ENCODE data around the gene MAGI2. TPM values are rescaled to one million over a fixed set of nuclear protein-coding genes. Genes with fewer than 3 reads are reported as not detected.

MAGI2 gene
- total RNA-seq, 3 donors from 2014 or later, result 9.8 to 22.7 (median 20.2) TPM

GRCh38 chr7:78638364-78638763, 815.1 kb downstream of the MAGI2 start:
- H3K27ac ChIP-seq, result no peak overlapping the region
- H3K9me3 ChIP-seq, result no peaks in the 10 kb centered on the region
- no peaks in the 10 kb centered on the region for H3K4me1 ChIP-seq
- no peak for TF ChIP-seq CTCF (IDR thresholded peaks at IDR 0.05)
- no peak for TF ChIP-seq POLR2AphosphoS5 (IDR thresholded peaks at IDR 0.05)
- no peak for TF ChIP-seq POLR2A (IDR thresholded peaks at IDR 0.05)
- no peak overlapping the region for H3K4me3 ChIP-seq
- H3K27me3 ChIP-seq, result no peaks in the 10 kb centered on the region
- DNase-seq (ENCODE audit: low spot score in 2 of 2), result no peak
- intact Hi-C loops (cut with DNase I; ENCODE audit: low total_unique reads), result no loop called here
- H3K36me3 ChIP-seq, result no peaks in the 10 kb centered on the region

- Histone ChIP-seq H3K27ac (no peak overlapping the region), H3K4me1 (no peaks in the 10 kb centered on the region), H3K27me3 (no peaks in the 10 kb centered on the region), H3K9me3 (no peaks in the 10 kb centered on the region), H3K36me3 (no peaks in the 10 kb centered on the region), H3K4me3 (no peak overlapping the region)
- no peak for TF ChIP-seq CTCF (IDR thresholded peaks at IDR 0.05)
- TF ChIP-seq POLR2AphosphoS5 (IDR thresholded peaks at IDR 0.05), result no peak
- intact Hi-C loops (cut with DNase I; ENCODE audit: low total_unique reads), result no loop called here
- DNase-seq (ENCODE audit: low spot score in 2 of 2), result no peak
Measured at GRCh38 chr7:78636727-78637126, 816.7 kb downstream of the MAGI2 start.

GRCh38 chr7:78635026-78635793, 818.3 kb downstream of the MAGI2 start:
- no peak overlapping the region for H3K27ac ChIP-seq
- TF ChIP-seq POLR2A (IDR thresholded peaks at IDR 0.05) (no peak), POLR2AphosphoS5 (IDR thresholded peaks at IDR 0.05) (no peak), CTCF (IDR thresholded peaks at IDR 0.05) (no peak)
- H3K4me3 ChIP-seq, result no peak overlapping the region
- H3K4me1 ChIP-seq, result no peaks in the 10 kb centered on the region
- DNase-seq (ENCODE audit: low spot score in 2 of 2), result no peak
- no peaks in the 10 kb centered on the region for H3K9me3 ChIP-seq
- H3K36me3 ChIP-seq, result no peaks in the 10 kb centered on the region
- no peaks in the 10 kb centered on the region for H3K27me3 ChIP-seq
- intact Hi-C loops (cut with DNase I; ENCODE audit: low total_unique reads), result no loop called here

- DNase-seq (ENCODE audit: low spot score in 2 of 2), result no peak
- H3K9me3 ChIP-seq, result no peaks in the 10 kb centered on the region
- no peak overlapping the region for H3K4me3 ChIP-seq
- H3K36me3 ChIP-seq, result no peaks in the 10 kb centered on the region
- no peaks in the 10 kb centered on the region for H3K4me1 ChIP-seq
- TF ChIP-seq POLR2AphosphoS5 (IDR thresholded peaks at IDR 0.05), result no peak
- no peak for TF ChIP-seq POLR2A (IDR thresholded peaks at IDR 0.05)
- TF ChIP-seq CTCF (IDR thresholded peaks at IDR 0.05), result no peak
- intact Hi-C loops (cut with DNase I; ENCODE audit: low total_unique reads), result no loop called here
- no peak overlapping the region for H3K27ac ChIP-seq
- H3K27me3 ChIP-seq, result no peaks in the 10 kb centered on the region
Measured at GRCh38 chr7:78634093-78634492, 819.4 kb downstream of the MAGI2 start.

GRCh38 chr7:78620920-78621319, 832.5 kb downstream of the MAGI2 start:
- intact Hi-C loops (cut with DNase I; ENCODE audit: low total_unique reads), result no loop called here
- Histone ChIP-seq H3K36me3 (no peaks in the 10 kb centered on the region), H3K9me3 (no peaks in the 10 kb centered on the region), H3K27me3 (no peaks in the 10 kb centered on the region), H3K4me3 (no peak overlapping the region), H3K27ac (no peak overlapping the region), H3K4me1 (no peaks in the 10 kb centered on the region)
- TF ChIP-seq POLR2A (IDR thresholded peaks at IDR 0.05), result no peak
- no peak for TF ChIP-seq POLR2AphosphoS5 (IDR thresholded peaks at IDR 0.05)
- no peak for TF ChIP-seq CTCF (IDR thresholded peaks at IDR 0.05)
- no peak for DNase-seq (ENCODE audit: low spot score in 2 of 2)

All from breast epithelium (tissue), 4 donors.